NT2/D1 (cell line): ENCODE data around the gene FAM81A.

Experiments
- YY1 ChIP-seq: IDR thresholded peaks from 2 replicates; pipeline ENCODE4 v1.6.1; 2011; ENCODE audit not compliant: insufficient read length, insufficient read depth
- ZNF274 ChIP-seq: IDR thresholded peaks from 2 replicates; pipeline ENCODE4 v1.6.1; 2011; ENCODE audit warnings: mild to moderate bottlenecking, low read depth, low read length

DNA sequence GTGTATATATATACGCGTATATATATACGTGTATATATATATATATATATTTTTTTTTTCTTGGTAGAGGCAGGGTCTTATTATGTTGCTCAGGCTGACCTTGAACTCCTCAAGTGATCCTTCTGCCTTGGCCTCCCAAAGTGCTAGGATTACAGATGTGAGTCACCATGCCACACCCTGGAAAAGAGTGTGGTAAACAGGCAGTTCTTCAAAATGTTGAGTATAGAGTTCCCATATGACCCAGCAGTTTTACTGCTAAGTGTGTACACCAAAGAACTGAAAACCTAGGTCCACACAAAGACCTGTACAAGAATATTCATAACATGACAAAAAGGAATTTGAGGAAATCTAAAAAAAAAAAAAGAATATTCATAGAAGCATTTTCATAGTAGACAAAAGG, 101.8 kb downstream of the FAM81A start:
- TF ChIP-seq ZNF274 = no peak
- no peak for TF ChIP-seq YY1
